Uterus (tissue), 4 donors: Measurements from ENCODE around the gene CAPS. TPM values are rescaled to one million over a fixed set of nuclear protein-coding genes. Genes with fewer than 3 reads are reported as not detected.

Source experiments
- DNase-seq, 2 donors: peaks; one replicate each; pipeline ENCODE4 v3.0.0-alpha.2; 2019 to 2020
- H3K27ac ChIP-seq, 2 donors: fragments of 200-600 bp; sonication (generic); 1 replicate in 1 of 2; 2 replicates in 1 of 2; pipeline ENCODE4 v1.5.1; 2016 to 2018
- H3K27me3 ChIP-seq, 2 donors: fragments of 200-600 bp; sonication (generic); one replicate each; pipeline ENCODE4 v1.5.1; 2018 to 2019; ENCODE audit warnings: control low read depth in 1 of 2
- H3K36me3 ChIP-seq, 2 donors: fragments of 200-600 bp; sonication (generic); one replicate each; pipeline ENCODE4 v1.5.1; 2019; ENCODE audit warnings: control low read depth in 1 of 2
- H3K4me1 ChIP-seq, 2 donors: fragments of 200-600 bp; sonication (generic); one replicate each; pipeline ENCODE4 v1.5.1; 2018 to 2019; ENCODE audit warnings: control low read depth in 1 of 2
- H3K4me3 ChIP-seq, 2 donors: fragments of 200-600 bp; sonication (generic); 1 replicate in 1 of 2; 2 replicates in 1 of 2; pipeline ENCODE4 v1.5.1; 2018 to 2019; ENCODE audit warnings: mild to moderate bottlenecking in 1 of 2
- H3K9me3 ChIP-seq, 2 donors: fragments of 200-600 bp; sonication (generic); one replicate each; pipeline ENCODE4 v1.5.1; 2019; ENCODE audit warnings: control low read depth in 1 of 2
- POLR2A ChIP-seq, 2 donors: fragments of 450-650 bp; IDR thresholded peaks; one replicate each; pipeline ENCODE4 v1.6.1; 2016; ENCODE audit warnings: antibody characterized with exemption in 2 of 2, mild to moderate bottlenecking in 1 of 2, moderate library complexity in 1 of 2
- intact Hi-C: fragments of 100-400 bp; cut with DNase I; formaldehyde crosslinking; loops from one replicate; pipeline ENCODE4 v1.15.1; 2023; ENCODE audit warnings: low total_unique reads
- total RNA-seq, 4 donors: library from RNA; depleted of rRNA in 3 of 4; stranded (reverse); fragments of >200 nt in 3 of 4; gene quantifications; one replicate each; pipeline versions ENCODE4 v1.1.0 to v1.2.4, GENCODE V29; 2014 to 2023
- TF ChIP-seq, protein P1 (sequence below), 4 experiments: fragments of 200-600 bp in 2 of 4; fragments of 450-650 bp in 2 of 4; sonication (generic) in 2 of 4; IDR thresholded peaks; one replicate each; pipeline ENCODE4 v1.5.1; 2016 to 2019; ENCODE audit warnings: antibody characterized with exemption in 4 of 4, mild to moderate bottlenecking in 2 of 4, moderate library complexity in 1 of 4
- donor health status: DM: yes; HTN: yes; CAD: no.

CAPS gene
- total RNA-seq, 4 donors from 2014 or later = 2.0 to 48.7 (median 12.4) TPM

DNA sequence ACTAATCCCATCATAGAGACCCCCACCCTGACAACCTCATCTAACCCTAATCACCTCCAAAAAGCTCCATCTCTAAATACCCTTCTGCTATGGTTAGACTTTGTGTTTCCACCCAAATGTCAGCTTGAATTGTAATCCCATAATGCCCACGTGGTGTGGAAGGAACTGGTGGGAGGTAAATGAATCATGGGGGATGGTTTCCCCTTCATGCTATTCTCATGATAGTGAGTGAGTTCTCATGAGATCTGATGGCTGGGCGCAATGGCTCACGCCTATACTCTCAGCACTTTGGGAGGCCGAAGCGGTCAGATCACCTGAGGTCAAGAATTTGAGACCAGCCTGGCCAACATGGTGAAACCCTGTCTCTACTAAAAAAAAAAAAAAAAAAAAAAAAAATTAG lies 6.8 kb upstream of the CAPS start:
- intact Hi-C loops = no loop called here
- Histone ChIP-seq H3K4me1 (peaks cover 0 to 11% of the 10 kb centered on the region in 2 donors), H3K27ac (no peak overlapping the region), H3K9me3 (no peaks in the 10 kb centered on the region), H3K27me3 (no peaks in the 10 kb centered on the region), H3K4me3 (no peak overlapping the region), H3K36me3 (no peaks in the 10 kb centered on the region)
- no peak for TF ChIP-seq POLR2A (IDR thresholded peaks at IDR 0.05)
- TF ChIP-seq, protein P1, sequence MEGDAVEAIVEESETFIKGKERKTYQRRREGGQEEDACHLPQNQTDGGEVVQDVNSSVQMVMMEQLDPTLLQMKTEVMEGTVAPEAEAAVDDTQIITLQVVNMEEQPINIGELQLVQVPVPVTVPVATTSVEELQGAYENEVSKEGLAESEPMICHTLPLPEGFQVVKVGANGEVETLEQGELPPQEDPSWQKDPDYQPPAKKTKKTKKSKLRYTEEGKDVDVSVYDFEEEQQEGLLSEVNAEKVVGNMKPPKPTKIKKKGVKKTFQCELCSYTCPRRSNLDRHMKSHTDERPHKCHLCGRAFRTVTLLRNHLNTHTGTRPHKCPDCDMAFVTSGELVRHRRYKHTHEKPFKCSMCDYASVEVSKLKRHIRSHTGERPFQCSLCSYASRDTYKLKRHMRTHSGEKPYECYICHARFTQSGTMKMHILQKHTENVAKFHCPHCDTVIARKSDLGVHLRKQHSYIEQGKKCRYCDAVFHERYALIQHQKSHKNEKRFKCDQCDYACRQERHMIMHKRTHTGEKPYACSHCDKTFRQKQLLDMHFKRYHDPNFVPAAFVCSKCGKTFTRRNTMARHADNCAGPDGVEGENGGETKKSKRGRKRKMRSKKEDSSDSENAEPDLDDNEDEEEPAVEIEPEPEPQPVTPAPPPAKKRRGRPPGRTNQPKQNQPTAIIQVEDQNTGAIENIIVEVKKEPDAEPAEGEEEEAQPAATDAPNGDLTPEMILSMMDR (IDR thresholded peaks at IDR 0.05) = no peak
- DNase-seq = no peak

DNA sequence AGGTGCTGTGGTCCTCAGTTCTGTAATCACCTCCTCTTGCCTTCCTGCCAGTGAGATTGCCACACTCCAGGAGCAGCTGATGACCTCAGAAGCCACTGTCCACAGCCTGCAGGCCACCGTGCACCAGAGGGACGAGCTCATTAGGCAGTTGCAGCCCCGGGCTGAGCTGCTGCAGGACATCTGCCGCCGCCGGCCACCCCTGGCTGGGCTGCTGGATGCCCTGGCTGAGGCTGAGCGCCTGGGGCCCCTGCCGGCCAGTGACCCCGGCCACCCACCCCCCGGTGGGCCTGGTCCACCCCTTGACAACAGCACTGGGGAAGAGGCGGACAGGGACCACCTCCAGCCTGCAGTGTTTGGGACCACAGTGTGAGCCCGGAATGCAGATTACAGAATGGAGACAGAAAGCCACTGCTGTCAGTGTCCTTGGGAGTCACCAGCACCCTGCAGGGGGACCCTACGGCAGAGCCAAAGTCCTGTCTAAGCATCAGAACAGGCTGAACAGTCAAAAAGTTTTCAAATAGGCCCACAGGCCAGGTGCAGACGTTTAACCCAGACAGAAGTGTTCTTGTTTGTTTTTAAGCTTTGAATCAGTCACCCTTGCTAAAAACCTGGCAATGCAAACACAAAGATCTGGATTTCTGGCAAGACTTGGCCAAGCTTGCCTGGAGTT lies 5.1 kb upstream of the CAPS start:
- DNase-seq = no peak
- Histone ChIP-seq H3K27ac (no peak overlapping the region), H3K9me3 (no peaks in the 10 kb centered on the region)

DNA sequence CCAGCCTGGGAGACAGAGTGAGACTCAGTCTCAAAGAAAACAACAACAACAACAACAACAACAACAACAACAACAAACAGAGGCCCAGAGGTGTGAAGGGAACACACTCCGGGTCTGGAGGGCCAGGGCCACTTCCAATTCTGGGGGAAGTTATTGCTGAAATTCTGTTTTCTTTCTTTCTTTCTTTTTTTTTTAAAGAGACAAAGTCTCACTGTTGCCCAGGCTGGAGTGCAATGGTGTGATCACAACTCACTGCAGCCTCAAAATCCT lies 3.5 kb upstream of the CAPS start:
- Histone ChIP-seq H3K4me3 (no peak overlapping the region), H3K9me3 (no peaks in the 10 kb centered on the region), H3K4me1 (peaks cover 0 to 4% of the 10 kb centered on the region in 2 donors), H3K36me3 (no peaks in the 10 kb centered on the region), H3K27me3 (no peaks in the 10 kb centered on the region), H3K27ac (no peak overlapping the region)
- intact Hi-C loops = no loop called here
- DNase-seq = no peak
- TF ChIP-seq, protein P1 (IDR thresholded peaks at IDR 0.05) = no peak
- TF ChIP-seq POLR2A (IDR thresholded peaks at IDR 0.05) = no peak

More for the DNA sequence above, 5.1 kb upstream of the CAPS start:
- Histone ChIP-seq H3K4me1 (peaks cover 0 to 6% of the 10 kb centered on the region in 2 donors), H3K36me3 (no peaks in the 10 kb centered on the region), H3K4me3 (no peak overlapping the region), H3K27me3 (no peaks in the 10 kb centered on the region)
- intact Hi-C loops = no loop called here
- TF ChIP-seq, protein P1 (IDR thresholded peaks at IDR 0.05) = no peak
- TF ChIP-seq POLR2A (IDR thresholded peaks at IDR 0.05) = no peak

DNA sequence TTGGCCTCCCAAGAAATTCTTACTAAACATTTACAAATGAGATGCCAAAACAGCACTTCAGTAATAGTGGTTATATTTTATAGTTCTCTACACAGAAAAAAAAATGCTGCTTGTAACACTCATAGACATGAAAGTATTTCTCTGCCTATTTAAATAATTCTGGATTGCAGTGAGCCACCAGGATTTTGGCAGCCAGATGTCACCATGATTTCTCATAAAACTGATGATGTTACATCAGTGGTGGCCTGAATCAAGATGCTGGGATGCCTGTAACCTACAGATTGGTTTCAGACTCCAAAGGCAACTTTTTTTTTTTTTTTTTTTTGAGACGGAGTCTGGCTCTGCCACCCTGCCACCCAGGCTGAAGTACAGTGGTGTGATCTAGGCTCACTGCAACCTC lies 2.7 kb upstream of the CAPS start:
- H3K9me3 ChIP-seq = no peaks in the 10 kb centered on the region
- no peak overlapping the region for H3K27ac ChIP-seq
- H3K27me3 ChIP-seq = no peaks in the 10 kb centered on the region
- H3K4me3 ChIP-seq = no peak overlapping the region
- TF ChIP-seq, protein P1 (IDR thresholded peaks at IDR 0.05) = no peak
- no peak for TF ChIP-seq POLR2A (IDR thresholded peaks at IDR 0.05)
- no peak for DNase-seq
- H3K36me3 ChIP-seq = no peaks in the 10 kb centered on the region
- no peaks in the 10 kb centered on the region for H3K4me1 ChIP-seq
- intact Hi-C loops = no loop called here

DNA sequence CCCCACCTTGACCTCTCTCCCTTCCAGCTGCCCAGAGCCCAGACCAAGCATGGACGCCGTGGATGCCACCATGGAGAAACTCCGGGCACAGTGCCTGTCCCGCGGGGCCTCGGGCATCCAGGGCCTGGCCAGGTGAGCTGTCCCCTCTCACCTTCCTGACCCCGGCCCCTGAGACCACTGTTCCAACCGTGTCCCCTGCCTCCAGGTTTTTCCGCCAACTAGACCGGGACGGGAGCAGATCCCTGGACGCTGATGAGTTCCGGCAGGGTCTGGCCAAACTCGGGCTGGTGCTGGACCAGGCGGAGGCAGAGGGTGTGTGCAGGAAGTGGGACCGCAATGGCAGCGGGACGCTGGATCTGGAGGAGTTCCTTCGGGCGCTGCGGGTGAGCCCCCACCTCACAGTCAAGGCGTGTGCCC lies 312 bp downstream of the CAPS start:
- Histone ChIP-seq H3K36me3 (no peaks in the 10 kb centered on the region), H3K9me3 (no peaks in the 10 kb centered on the region), H3K4me1 (no peaks in the 10 kb centered on the region), H3K27ac (no peak overlapping the region), H3K27me3 (no peaks in the 10 kb centered on the region), H3K4me3 (no peak overlapping the region)
- intact Hi-C loops = no loop called here
- TF ChIP-seq, protein P1 (IDR thresholded peaks at IDR 0.05) = no peak
- TF ChIP-seq POLR2A (IDR thresholded peaks at IDR 0.05) = no peak
- DNase-seq = no peak
